ENCODE results near the gene XPO1.
"Not testable (repeated sequence)": the region's sequence is repeated elsewhere in the genome, so short reads cannot be mapped to it uniquely, and the experiment has no call there.

XPO1 gene

GRCh38 chr2:61538200-61538919 lies at the start of gene XPO1:
TSS of gene XPO1 (minus strand) at chr2:61538356. CDS start at chr2:61533897, 4,459 bp downstream.
- no peak for FAIRE-seq

- not testable (repeated sequence) for FAIRE-seq
Measured at GRCh38 chr2:61586928-61587327, 48.8 kb upstream of the XPO1 start.

- no peak for FAIRE-seq
Measured at GRCh38 chr2:61585383-61585782, 47.2 kb upstream of the XPO1 start.

- FAIRE-seq = not testable (repeated sequence)
Measured at GRCh38 chr2:61584368-61584767, 46.2 kb upstream of the XPO1 start.

GRCh38 chr2:61582165-61582564 lies 44.0 kb upstream of the XPO1 start:
- no peak for FAIRE-seq

- FAIRE-seq = no peak
Measured at GRCh38 chr2:61581716-61582115, 43.6 kb upstream of the XPO1 start.

GRCh38 chr2:61575447-61575859 lies 37.3 kb upstream of the XPO1 start:
- no peak for FAIRE-seq

- FAIRE-seq = no peak
Measured at GRCh38 chr2:61566566-61566965, 28.4 kb upstream of the XPO1 start.

- FAIRE-seq = no peak
Measured at GRCh38 chr2:61562615-61563014, 24.5 kb upstream of the XPO1 start.

GRCh38 chr2:61558160-61558559 lies 20.0 kb upstream of the XPO1 start:
- no peak for FAIRE-seq

- no peak for FAIRE-seq
Measured at GRCh38 chr2:61557381-61557780, 19.2 kb upstream of the XPO1 start.

- FAIRE-seq = no peak
Measured at GRCh38 chr2:61554604-61555003, 16.4 kb upstream of the XPO1 start.

GRCh38 chr2:61550375-61551209 lies 12.4 kb upstream of the XPO1 start:
- no peak for FAIRE-seq

- no peak for FAIRE-seq
Measured at GRCh38 chr2:61549546-61549945, 11.4 kb upstream of the XPO1 start.

GRCh38 chr2:61543062-61543461 lies 4.9 kb upstream of the XPO1 start:
- no peak for FAIRE-seq

GRCh38 chr2:61540167-61540566 lies 2.0 kb upstream of the XPO1 start:
- not testable (repeated sequence) for FAIRE-seq

GRCh38 chr2:61538920-61539520 lies 864 bp upstream of the XPO1 start:
- FAIRE-seq = no peak

- no peak for FAIRE-seq
Measured at GRCh38 chr2:61537950-61538199, 281 bp downstream of the XPO1 start.

- no peak for FAIRE-seq
Measured at GRCh38 chr2:61537277-61537949, 743 bp downstream of the XPO1 start.

GRCh38 chr2:61536572-61537276 lies 1.4 kb downstream of the XPO1 start:
- no peak for FAIRE-seq

- FAIRE-seq = no peak
Measured at GRCh38 chr2:61536180-61536571, 2.0 kb downstream of the XPO1 start.

- FAIRE-seq = no peak
Measured at GRCh38 chr2:61535449-61535848, 2.7 kb downstream of the XPO1 start.

GRCh38 chr2:61534926-61535325 lies 3.2 kb downstream of the XPO1 start:
- no peak for FAIRE-seq

All from islet of Langerhans (tissue), 1 donor.